HEK293 (cell line): ENCODE results near the gene SEC24B.

ENCODE experiments used
- PRDM1 ChIP-seq: fragments of 450-650 bp; formaldehyde crosslinking; IDR thresholded peaks from 2 replicates; pipeline ENCODE4; 2016; ENCODE audit warnings: missing biosample characterization, missing genetic modification characterization
- RBAK ChIP-seq: fragments of 450-650 bp; formaldehyde crosslinking; IDR thresholded peaks from 2 replicates; pipeline ENCODE4 v1.5.1; 2016; ENCODE audit warnings: missing biosample characterization, missing genetic modification characterization
- ZBTB20 ChIP-seq: fragments of 450-650 bp; formaldehyde crosslinking; IDR thresholded peaks from 2 replicates; pipeline ENCODE4 v1.5.1; 2016; ENCODE audit warnings: missing biosample characterization, missing genetic modification characterization
- ZNF211 ChIP-seq: fragments of 450-650 bp; formaldehyde crosslinking; IDR thresholded peaks from 2 replicates; pipeline ENCODE4 v1.5.1; 2016; ENCODE audit warnings: low read depth, missing biosample characterization, missing genetic modification characterization
- ZNF239 ChIP-seq: fragments of 450-650 bp; formaldehyde crosslinking; IDR thresholded peaks from 2 replicates; pipeline ENCODE4 v1.5.1; 2016; ENCODE audit warnings: missing biosample characterization, missing genetic modification characterization
- ZNF292 ChIP-seq: fragments of 450-650 bp; formaldehyde crosslinking; IDR thresholded peaks from 2 replicates; pipeline ENCODE4 v1.5.1; 2016; ENCODE audit warnings: low read depth, missing biosample characterization, missing genetic modification characterization, borderline replicate concordance
- ZNF423 ChIP-seq: fragments of 450-650 bp; formaldehyde crosslinking; IDR thresholded peaks from 2 replicates; pipeline ENCODE4 v1.5.1; 2016; ENCODE audit warnings: missing biosample characterization, missing genetic modification characterization
- ZNF549 ChIP-seq: fragments of 450-650 bp; IDR thresholded peaks from 2 replicates; pipeline ENCODE4 v1.5.1; 2018; ENCODE audit warnings: missing biosample characterization, missing genetic modification characterization, mild to moderate bottlenecking, inconsistent platforms, moderate library complexity
- ZNF558 ChIP-seq: fragments of 450-650 bp; formaldehyde crosslinking; IDR thresholded peaks from 2 replicates; pipeline ENCODE4 v1.5.1; 2016; ENCODE audit warnings: missing biosample characterization, missing genetic modification characterization
- TF ChIP-seq, protein P1 (sequence below): fragments of 450-650 bp; formaldehyde crosslinking; IDR thresholded peaks from 2 replicates; pipeline ENCODE4 v1.5.1; 2016; ENCODE audit warnings: missing biosample characterization, missing genetic modification characterization

DNA sequence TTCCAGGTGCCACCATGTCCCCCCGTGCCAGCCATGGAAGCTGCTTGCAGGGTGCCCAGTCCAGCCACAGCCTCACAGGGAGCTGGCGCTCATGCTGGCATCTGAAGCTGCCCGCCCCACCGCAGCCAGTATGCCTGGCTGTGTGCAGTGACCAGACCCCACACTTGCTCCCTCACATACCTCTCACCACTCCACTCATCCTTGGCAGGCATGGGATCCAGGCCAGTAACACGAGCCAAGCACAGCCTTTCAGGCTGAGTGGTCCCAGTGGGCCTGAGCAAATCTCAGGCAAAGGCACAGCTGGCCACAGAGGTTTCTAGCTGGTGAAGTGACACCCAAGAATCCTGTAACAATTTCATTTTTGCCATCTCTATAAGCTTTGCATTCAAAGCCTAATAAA is 48.4 kb upstream of the SEC24B start:
- TF ChIP-seq ZNF558 (tag by site-specific recombination) = no peak
- no peak for TF ChIP-seq ZNF211 (tag by site-specific recombination)
- TF ChIP-seq, protein P1, sequence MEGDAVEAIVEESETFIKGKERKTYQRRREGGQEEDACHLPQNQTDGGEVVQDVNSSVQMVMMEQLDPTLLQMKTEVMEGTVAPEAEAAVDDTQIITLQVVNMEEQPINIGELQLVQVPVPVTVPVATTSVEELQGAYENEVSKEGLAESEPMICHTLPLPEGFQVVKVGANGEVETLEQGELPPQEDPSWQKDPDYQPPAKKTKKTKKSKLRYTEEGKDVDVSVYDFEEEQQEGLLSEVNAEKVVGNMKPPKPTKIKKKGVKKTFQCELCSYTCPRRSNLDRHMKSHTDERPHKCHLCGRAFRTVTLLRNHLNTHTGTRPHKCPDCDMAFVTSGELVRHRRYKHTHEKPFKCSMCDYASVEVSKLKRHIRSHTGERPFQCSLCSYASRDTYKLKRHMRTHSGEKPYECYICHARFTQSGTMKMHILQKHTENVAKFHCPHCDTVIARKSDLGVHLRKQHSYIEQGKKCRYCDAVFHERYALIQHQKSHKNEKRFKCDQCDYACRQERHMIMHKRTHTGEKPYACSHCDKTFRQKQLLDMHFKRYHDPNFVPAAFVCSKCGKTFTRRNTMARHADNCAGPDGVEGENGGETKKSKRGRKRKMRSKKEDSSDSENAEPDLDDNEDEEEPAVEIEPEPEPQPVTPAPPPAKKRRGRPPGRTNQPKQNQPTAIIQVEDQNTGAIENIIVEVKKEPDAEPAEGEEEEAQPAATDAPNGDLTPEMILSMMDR (tag by site-specific recombination) = no peak
- TF ChIP-seq ZBTB20 (tag by site-specific recombination) = no peak
- no peak for TF ChIP-seq RBAK (tag by site-specific recombination)
- TF ChIP-seq ZNF549 (tag by site-specific recombination) = no peak
- TF ChIP-seq ZNF292 (tag by site-specific recombination) = no peak
- TF ChIP-seq PRDM1 (tag by site-specific recombination) = no peak
- TF ChIP-seq ZNF423 = no peak
- TF ChIP-seq ZNF239 (tag by site-specific recombination) = no peak
